PC-9 (cell line): ENCODE data around the gene RNF152.

Source experiments
- EZH2 ChIP-seq: fragments of 200-600 bp; sonication (generic); IDR thresholded peaks from 2 replicates; pipeline ENCODE4 v1.8.0; 2017; ENCODE audit warnings: antibody characterized with exemption, low read depth
- TF ChIP-seq, protein P1 (sequence below): fragments of 200-600 bp; sonication (generic); conservative IDR thresholded peaks from 2 replicates; pipeline ENCODE4 v1.6.1; 2017; ENCODE audit warnings: mixed run types, antibody characterized with exemption, mild to moderate bottlenecking, moderate library complexity

DNA sequence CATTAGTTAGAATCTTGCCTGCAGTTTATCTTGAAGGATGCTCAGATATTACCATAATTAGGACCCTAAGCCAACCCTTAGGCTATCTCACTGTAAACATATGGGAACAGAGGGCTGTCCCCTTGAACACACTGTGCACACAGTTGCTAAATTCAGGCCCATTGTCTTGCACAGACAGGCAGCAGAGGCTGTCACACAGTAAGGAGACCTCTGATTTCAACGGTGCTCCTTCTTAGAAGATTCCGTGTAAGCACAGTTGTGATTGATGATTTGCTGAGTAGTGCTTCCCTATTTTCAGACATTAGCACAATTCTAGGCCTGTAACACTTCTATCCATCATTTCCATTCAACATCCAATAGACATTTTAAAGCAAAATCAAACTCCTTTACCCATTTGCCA, 108.0 kb downstream of the RNF152 start:
- TF ChIP-seq, protein P1, sequence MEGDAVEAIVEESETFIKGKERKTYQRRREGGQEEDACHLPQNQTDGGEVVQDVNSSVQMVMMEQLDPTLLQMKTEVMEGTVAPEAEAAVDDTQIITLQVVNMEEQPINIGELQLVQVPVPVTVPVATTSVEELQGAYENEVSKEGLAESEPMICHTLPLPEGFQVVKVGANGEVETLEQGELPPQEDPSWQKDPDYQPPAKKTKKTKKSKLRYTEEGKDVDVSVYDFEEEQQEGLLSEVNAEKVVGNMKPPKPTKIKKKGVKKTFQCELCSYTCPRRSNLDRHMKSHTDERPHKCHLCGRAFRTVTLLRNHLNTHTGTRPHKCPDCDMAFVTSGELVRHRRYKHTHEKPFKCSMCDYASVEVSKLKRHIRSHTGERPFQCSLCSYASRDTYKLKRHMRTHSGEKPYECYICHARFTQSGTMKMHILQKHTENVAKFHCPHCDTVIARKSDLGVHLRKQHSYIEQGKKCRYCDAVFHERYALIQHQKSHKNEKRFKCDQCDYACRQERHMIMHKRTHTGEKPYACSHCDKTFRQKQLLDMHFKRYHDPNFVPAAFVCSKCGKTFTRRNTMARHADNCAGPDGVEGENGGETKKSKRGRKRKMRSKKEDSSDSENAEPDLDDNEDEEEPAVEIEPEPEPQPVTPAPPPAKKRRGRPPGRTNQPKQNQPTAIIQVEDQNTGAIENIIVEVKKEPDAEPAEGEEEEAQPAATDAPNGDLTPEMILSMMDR, result no peak
- TF ChIP-seq EZH2, result no peak
